Measurements from ENCODE around the gene MALRD1.

Gene MALRD1

DNA sequence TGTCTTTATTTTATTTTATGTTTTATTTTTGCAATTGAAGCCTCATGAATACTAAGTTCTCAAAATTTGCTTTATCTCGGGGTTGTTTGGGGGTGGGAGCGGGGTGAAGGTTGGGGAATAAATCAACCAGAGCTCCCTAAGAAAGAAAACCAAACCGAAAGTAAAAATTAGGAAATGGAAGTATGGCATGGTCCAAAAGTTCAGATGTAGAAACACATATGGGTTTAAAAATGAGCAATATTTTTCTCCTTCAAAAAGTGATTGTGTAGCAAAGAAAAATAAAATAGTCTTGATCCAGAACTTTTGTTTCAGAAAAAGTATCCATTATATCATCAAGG, 590.3 kb downstream of the MALRD1 start:
- DNase-seq, result no peak

DNA sequence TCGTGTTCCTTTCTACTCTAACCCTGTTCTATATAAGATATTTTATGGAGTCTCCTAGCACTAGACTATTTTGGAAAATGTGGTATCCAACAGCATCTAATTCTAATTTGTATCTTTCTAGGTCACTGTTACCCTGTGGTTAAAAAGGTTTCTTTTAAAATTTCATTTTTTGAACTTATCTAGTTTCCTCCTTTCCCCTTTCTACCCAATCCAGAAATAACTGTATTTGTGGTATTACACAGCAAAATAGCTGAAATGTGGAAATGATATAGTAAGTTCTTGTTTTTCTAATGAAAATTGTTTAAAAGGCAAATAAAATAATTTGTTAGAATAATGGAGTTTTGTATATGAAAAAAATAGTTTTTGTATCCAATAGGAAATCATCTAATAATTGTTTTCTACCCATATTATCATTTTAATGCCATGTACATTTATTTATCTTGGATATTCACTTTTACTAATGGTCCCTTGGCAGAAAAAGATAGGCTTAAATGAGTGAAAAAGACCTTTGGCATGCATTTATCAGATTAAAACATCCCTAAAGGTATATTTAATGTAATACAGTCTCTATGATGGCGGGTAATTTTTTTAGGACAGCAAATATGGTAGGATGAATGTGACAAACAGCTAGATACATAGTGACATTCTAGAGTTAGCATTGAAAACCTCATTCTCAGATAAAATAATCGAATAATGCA, 592.1 kb downstream of the MALRD1 start:
- DNase-seq, result no peak

DNA sequence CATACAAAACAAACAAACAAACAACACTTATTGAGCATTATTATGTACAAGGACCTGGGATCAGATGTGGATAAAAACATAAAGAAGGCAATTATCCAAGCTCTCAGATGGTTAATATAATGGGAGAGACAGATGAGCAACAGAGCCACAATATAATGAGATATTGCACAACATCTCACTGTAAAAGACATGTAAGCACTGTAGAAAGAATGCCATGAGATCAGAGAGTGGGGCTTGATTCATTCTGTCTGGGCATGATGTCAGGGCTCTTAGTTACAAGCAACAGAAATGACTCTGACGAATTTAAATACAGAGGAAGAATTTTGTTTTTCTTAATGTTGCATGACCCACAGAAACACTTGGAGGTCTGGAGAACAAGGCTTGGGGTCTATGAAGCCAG, 602.9 kb downstream of the MALRD1 start:
- DNase-seq, result no peak

DNA sequence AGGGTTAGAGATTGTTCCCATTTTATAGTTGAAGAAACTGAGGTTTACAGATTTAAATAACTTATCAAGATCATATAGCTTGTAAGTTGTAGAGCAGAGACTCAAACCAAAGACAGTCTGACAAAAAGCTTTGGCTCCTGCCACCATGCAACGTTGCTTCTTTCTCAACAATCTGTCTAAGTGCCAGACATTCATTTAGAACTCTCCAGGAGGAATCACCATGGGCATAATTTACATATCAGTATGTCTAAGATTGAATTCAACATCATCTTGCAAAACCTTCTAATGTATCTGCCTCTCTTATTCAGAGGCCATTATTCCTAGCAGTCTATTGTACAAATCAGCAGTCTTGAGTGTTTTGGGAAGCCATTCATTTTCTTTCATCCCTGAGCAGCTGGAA, 604.1 kb downstream of the MALRD1 start:
- DNase-seq, result no peak

DNA sequence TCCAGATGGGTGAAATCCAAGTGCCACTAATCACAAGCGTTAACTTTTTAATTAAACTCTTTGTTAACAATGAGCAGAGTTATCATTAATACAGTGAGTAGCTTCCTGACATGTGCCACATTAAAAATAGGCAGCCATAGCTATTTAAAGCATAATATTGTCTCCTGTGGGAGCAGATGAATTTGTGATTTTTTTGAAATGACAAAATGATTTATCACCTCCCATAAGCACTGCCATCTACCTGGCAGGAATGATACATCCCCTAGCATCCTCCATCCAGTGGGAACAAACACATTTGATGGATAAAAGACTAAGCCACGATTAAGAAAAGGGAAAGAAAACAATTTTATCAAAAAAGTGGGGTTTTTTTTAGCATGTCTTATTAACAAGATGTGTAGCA, 605.3 kb downstream of the MALRD1 start:
- no peak for DNase-seq

DNA sequence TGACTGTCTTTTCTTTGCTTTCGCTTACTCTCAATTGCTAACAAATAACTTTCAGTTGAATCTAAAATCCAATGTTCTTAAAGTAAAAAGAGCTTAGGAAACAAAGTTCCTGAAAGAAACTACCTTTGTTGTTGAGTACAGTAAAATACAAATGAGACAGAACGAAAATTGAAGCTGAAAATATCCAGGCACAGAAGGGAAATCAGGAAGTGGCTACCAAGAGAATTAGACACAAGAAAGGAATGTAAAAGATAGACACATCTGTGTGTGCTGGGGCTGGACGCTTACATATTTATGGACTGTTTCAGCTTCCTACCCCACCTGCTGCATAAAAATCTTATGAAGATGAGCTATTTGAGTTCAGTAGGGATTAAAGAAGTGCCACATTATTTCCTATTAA, 606.0 kb downstream of the MALRD1 start:
- DNase-seq, result no peak

DNA sequence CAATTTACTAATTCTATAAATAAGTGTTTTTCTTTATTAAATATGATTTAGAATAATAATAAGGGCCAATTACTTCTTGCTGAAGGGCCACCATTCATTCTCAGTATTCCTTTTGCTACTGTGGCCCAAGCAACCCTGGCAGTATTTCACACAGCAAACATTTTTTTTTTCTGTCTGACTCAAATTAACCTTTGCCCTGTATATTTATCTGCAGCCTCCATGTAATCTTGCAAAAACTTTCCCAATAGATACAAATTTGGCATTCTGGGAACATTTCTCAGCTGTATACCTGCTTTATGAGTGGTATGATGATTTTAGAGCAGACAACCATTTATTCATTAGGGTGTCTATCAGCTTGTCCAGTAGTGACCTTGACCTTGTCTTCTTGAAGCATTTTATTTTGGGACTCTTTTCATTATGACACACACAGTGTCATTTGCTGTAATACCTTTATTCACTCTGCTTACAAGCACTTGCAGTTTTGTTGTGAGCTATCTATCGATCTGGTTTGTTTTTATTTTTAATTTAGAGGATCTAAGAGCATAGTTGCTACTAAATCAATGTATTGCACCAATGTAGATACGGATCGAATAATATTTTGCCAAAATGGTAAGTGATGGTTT, 607.9 kb downstream of the MALRD1 start:
- DNase-seq, result no peak

DNA sequence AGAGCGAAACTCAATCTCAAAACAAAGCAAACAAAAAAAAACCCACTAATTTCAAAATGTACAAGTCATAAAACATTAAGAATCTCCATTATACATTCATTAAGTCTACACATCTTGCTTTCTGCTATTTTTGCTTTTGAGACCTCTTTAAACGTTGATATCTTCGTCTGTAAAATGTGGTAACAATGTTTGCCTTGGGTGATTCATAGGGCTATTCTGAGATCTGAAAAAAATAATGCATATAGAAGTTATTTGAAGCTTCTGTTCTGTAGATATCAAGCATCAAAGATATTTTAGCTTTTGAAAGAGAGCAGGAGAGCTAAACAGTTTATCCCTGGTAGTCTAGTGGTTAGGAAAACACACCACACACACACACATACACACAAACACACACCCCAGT, 609.5 kb downstream of the MALRD1 start:
- no peak for DNase-seq

DNA sequence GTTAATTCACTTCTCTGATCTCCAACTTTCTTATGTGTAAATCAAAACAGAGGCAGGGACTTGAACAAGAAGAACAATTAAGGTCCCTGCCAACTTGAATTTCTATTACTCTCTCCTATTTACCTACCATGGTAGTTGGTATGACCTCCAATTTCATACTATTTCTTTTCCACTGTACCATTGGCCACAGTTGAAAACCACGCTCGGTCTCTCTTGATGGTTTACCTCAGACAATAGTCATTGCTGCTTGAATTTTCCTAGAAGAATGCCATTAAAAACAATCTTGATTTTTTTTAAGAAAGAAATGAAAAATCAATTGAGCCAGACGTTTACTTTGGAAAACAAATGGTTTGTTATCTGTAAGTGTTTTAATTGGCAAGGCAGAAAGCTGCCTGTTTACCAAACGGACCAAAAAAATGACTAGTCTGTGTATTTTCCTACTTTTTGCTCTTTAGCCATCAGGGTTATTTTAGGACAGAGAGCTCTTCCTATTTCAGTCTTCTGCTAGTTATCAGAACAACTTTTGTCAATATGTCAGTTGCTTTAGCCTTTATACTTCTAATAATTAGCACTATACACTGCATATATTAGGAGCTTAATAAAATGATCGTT, 610.1 kb downstream of the MALRD1 start:
- DNase-seq, result no peak

DNA sequence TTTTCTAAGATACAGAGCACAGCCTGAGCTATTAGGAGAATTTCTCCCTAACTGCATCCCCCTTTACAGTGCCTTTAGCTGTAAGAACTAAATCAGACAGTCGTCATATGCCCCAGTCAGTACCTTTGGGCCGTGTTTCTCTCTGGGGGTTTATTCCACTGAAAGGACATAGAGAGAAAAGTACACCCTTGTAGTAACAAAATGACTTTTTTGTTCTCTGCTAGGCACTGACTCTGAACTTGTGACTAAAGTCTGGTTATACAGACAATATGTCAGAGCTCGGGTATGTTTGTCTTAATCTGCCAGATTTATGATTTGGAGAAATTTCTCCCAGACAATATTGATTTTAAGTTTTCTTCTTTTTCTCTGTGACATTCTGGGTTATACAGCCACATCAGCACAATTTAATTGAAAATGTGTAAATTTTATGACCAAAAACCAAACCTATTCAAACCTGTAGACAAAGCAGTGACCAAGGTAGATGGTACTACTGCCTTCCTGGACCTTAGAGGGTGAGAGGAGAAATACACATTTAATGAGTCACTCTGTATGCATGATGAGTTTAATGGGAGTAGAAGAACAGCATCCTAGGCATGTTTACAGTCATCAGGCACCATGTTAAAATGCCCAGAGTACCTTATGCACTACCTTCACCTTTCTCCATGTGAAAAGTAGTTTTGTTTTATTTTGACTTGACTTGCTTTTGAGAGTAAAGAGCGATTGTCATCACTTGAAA, 611.5 kb downstream of the MALRD1 start:
- DNase-seq, result no peak

DNA sequence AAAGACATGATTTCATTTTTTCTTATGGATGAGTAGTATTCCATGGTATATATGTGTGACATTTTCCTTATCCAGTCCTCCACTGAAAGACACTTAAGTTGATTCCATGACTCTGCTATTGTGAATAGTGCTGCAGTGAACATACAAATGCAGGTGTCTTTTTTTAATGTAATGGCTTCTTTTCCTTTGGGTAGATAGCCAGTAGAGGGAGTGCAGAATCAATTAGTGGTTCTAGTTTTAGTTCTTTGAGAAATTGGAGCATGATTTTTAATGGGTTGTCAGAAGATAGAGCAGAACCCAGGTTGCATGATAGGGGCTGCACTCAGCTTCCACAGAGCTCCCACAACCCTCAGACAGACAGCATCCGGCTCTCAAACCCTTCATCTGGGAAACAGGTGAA, 614.7 kb downstream of the MALRD1 start:
- no peak for DNase-seq

DNA sequence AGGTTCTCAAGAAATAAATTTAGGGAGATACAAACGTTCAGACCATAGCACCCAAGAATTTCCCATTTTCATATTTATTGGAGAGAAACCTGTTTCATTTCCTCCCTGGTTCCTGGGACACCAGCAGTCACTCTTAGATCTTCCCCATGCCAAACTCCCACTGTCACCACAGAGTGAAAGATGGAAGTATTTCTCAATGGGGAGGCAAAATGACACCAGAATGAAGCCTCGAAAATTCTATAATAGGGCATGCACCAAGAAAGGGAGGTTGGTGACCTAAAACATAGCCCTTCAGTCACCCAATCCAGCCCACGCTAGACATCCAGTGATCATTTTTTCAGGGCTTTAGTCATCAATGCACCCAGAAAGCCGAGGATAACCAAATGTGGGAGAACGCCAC, 619.5 kb downstream of the MALRD1 start:
- DNase-seq, result no peak

DNA sequence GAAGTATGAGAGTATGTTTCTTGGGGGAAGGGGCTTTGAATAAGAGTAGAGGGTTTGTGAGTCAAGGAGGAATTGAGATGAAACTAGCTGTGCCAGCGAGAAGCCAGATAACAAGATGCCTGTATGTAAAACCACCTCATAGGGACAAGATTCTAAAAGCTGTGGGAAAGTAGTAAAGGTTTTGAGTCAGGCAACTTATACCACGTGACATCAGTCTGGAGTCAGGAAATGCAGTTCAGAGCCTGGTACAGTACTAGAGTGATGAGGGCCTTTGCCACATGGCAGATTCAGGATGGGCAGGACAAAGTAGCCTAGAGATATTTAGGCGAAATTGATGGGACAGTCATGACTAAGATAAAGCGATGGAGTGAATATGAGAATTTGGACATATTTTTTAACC, 627.5 kb downstream of the MALRD1 start:
- no peak for DNase-seq

DNA sequence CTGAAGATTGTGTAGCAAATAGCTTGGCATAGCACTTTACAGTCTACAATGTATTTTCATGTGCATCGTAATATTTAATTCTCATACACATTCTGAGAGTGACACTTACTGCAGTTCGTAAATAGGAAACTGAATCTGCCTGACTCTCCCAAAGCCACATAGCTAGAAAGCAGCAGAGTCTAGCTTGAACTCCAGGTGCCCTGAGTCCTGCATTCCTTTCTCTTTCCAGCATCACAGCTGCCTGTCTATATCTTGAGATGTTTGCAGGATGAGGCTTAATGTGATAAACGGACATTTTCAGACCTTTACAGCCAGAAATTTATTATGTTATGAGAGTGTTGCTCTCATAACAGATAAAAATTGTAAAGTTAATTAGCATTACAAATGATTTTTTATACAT, 634.8 kb downstream of the MALRD1 start:
- no peak for DNase-seq

DNA sequence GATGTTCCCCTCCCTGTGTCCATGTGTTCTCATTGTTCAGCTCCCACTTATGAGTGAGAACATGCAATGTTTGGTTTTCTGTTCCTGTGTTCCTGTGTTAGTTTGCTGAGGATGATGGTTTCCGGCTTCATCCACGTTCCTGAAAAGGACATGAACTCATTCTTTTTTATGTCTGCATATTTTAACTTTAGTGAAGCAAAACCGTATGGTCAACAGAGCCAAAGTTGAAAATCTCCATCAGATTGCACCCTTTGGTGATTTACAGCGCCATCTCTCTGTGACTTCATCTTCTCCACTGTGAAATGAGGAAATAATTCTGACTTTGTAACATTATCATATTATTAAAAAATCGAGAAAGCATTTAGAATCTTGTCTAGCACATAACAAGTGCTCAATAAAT, 635.4 kb downstream of the MALRD1 start:
- DNase-seq, result no peak

DNA sequence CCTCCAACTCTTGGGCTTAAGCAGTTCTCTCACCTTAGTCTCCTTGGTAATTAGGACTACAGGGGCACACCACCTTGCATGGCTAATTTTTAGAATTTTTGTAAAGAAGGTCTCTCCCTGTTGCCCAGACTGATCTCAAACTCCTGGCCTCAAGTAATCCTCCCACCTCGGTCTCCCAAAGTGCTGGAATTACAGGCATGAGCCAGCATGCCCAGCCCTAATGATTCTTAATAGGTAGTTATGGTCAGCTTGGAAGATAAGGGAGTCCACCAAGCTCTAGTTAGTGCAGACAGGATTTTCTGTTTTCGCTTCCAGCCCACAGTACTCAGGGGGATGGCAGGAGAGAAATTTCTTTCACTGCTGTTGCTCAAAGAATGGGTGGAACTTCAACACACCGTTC, 639.7 kb downstream of the MALRD1 start:
- DNase-seq, result no peak

DNA sequence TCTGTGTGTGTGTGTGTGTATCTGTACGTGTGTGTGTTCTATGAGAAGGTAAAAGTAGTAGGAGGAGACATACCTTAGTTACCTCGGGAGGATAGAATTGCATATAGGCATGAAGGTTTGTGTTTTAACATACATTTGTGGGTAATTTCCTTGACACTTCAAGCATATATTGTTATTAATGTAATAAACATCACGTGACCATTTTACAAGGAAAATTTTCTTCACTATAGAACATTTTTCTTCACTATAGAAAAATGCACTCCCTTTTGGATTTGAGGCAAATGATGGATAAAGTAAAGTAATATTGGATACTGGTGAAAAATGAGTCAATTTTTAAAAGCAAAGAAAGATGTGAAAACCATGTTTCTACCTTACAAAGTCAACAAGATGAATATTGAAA, 640.6 kb downstream of the MALRD1 start:
- no peak for DNase-seq

DNA sequence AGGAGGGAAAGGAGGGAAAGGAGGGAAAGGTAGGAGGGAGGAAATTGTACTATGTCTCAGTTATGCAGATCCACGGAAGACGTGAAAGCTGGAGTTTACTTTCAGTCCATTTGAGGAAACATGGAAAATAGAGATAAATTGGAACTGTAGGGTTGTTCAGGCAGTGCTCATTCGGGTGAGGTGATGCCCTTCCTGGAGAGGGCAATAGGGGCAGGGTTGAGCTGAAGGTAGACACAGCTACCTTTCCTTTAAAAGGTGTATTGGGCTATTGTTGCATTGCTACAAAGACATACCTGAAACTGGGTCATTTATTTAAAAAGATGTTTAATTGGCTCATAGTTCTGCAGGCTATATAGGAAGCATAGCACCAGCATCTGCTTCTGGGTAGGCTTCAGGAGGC, 650.7 kb downstream of the MALRD1 start:
- DNase-seq, result no peak

DNA sequence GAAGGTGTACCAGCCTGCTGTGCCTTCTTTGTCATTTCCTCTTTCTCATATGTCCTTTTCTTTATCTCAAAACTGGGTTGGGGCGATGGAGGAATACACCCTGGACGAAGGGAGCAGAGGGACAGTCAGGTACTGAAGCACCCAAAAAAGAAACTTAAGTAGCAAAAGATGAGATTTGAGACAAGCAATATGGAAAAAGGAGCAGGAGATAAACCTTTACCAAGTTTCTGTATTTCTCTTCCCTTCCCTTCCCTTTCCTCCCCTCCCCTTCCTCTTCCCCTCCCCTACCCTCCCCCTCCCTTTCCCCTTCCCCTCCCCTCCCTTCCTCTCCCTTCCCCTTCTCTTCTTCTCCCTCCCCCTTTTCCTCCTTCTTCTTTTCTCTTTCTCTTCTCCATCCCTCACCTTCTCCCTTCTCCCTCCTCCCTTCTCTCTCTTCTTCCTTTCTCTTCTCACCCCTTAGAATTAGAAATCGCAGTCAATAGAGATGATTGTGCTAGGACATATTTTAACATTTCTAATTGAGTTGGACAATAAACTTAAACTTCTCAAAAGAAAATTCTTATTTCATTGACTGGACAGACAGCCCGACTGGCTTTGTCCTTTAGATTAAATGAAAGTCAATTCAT, 652.9 kb downstream of the MALRD1 start:
- DNase-seq, result no peak

DNA sequence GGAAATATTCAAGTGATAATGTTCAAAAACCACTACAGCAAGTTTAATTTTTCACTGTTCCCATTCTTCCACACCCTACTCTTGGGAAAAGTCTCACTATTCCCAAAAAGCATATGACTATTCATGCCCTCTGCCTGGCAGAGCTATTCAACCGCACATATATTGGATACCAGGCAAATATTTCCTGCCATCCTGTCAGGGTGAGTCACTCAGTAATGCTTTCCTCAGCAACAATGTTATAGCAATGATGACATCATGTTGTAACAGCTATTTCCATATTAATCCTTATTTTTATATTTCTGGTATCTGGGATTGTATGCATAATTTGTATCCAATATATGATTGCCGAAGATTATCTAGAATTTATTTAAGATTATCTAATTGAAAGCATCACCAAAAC, 653.6 kb downstream of the MALRD1 start:
- DNase-seq, result no peak

DNA sequence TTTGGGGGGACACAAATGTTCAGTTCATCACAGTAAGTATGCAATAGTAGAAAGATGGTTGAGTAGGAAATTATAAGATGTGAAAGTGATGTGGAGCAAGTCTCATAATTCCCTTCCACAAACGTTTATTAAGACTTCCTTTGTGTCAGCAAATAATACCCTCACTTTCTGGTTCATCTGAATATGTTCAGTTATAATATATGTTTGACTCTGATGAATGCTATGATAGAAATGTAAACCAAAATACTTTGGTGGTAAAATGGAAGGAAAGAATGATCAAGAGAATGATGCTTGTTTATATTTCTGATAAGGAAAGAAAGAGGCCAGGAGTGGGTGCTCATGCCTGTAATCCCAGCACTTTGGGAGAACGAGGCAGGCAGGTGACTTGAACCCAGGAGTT, 655.9 kb downstream of the MALRD1 start:
- DNase-seq, result no peak

DNA sequence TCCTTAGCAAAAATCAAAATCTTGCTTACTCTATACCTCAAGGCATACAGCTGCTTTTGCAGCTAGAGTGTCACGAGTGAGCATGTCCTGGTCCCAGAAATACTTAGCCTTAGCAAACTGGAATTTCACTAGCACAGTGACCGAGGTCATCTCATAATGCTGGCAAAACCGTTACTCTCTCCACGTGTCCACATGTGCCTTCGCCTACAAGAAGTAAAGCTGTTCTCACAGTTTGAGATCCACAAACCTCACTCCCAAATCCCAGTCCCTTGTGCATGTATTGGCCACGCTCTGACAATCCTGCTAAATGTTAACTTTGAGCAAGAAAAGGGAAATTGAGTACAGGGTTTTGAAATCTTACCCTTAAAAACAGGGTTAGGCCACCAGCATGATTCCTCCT, 656.6 kb downstream of the MALRD1 start:
- no peak for DNase-seq

All from anterior cingulate cortex (tissue), 58 donors.